B cell (primary cell): Measurements from ENCODE around the gene ALDOB. TPM values are rescaled to one million over a fixed set of nuclear protein-coding genes. Genes with fewer than 3 reads are reported as not detected.

ENCODE experiments used
- ATAC-seq: fragments of 200-7000 bp; cut with Tn5 transposase; one replicate; pipeline ENCODE4 v1.10.0; 2021; ENCODE audit warnings: low read depth, mild to moderate bottlenecking, moderate number of reproducible peaks, moderate library complexity
- CTCF ChIA-PET: fragments of 350-600 bp; sonication (Branson Sonifier 250); formaldehyde crosslinking; loops from one replicate; lab custom pipeline; 2021; ENCODE audit warnings: antibody characterized with exemption, inconsistent platforms; lab: Charles Lee
- POLR2A ChIA-PET: fragments of 350-600 bp; sonication (Branson Sonifier 250); formaldehyde crosslinking; loops from one replicate; lab custom pipeline; 2021; ENCODE audit warnings: antibody characterized with exemption; lab: Charles Lee
- DNase-seq: peaks from one replicate; pipeline ENCODE4 v3.0.0; 2013
- H2AFZ ChIP-seq: 2 replicates; pipeline ENCODE4 v1.6.1; 2012; ENCODE audit warnings: mild to moderate bottlenecking, low read depth, low read length; ENCODE audit not compliant: insufficient read depth, poor library complexity, severe bottlenecking
- H3K27ac ChIP-seq, 2 donors: 1 replicate in 1 of 2; 2 replicates in 1 of 2; pipeline ENCODE4 v1.5.1; 2012 to 2013; ENCODE audit warnings: low read length in 2 of 2, mild to moderate bottlenecking in 2 of 2, moderate library complexity in 1 of 2
- H3K27me3 ChIP-seq, 4 experiments: fragments of 200-600 bp in 1 of 4; sonication (generic) in 1 of 4; replicated peaks in 1 of 4; 1 replicate in 2 of 4; 2 replicates in 2 of 4; pipeline versions ENCODE4 v1.6.1 to v1.7.0; 2013 to 2016; ENCODE audit warnings: low read length in 3 of 4, mild to moderate bottlenecking in 2 of 4, mixed read lengths in 1 of 4, moderate library complexity in 1 of 4; ENCODE audit not compliant: insufficient read depth in 4 of 4, control insufficient read depth in 3 of 4; ENCODE audit errors: control extremely low read depth in 1 of 4
- H3K36me3 ChIP-seq, 2 experiments: replicated peaks in 1 of 2; 1 replicate in 1 of 2; 2 replicates in 1 of 2; pipeline versions ENCODE4 v1.6.1 to v1.7.1; 2013; ENCODE audit warnings: low read length in 1 of 2; ENCODE audit not compliant: insufficient read depth in 2 of 2, control insufficient read depth in 1 of 2; ENCODE audit errors: control extremely low read depth in 1 of 2, extremely low read depth in 1 of 2
- H3K4me1 ChIP-seq, 2 donors: fragments of 200-600 bp in 1 of 2; sonication (generic) in 1 of 2; 1 replicate in 1 of 2; 2 replicates in 1 of 2; pipeline versions ENCODE4 v1.5.1 to v1.6.1; 2013 to 2017; ENCODE audit warnings: low read length in 2 of 2; ENCODE audit not compliant: control insufficient read depth in 2 of 2, insufficient read depth in 2 of 2
- H3K4me2 ChIP-seq: replicated peaks from 2 replicates; pipeline ENCODE3; 2012; ENCODE audit warnings: mild to moderate bottlenecking, low read depth, low read length; ENCODE audit not compliant: poor library complexity, severe bottlenecking
- H3K4me3 ChIP-seq, 5 experiments: fragments of 200-600 bp in 1 of 5; sonication (generic) in 1 of 5; 1 replicate in 3 of 5; 2 replicates in 2 of 5; pipeline versions ENCODE4 v1.5.1 to v1.7.0; 2011 to 2016; ENCODE audit warnings: low read length in 4 of 5, mild to moderate bottlenecking in 4 of 5, low read depth in 2 of 5, control low read depth in 1 of 5, moderate library complexity in 1 of 5; ENCODE audit not compliant: insufficient read depth in 1 of 5; ENCODE audit errors: control extremely low read depth in 1 of 5, extremely low read depth in 1 of 5
- H3K79me2 ChIP-seq: fragments of 200-600 bp; sonication (generic); one replicate; pipeline ENCODE4 v1.6.0; 2016; ENCODE audit warnings: low read length; ENCODE audit not compliant: control insufficient read depth, insufficient read depth
- H3K9ac ChIP-seq: fragments of 200-600 bp; sonication (generic); 2 replicates; pipeline ENCODE4 v1.6.1; 2017; ENCODE audit warnings: mild to moderate bottlenecking, low read length, moderate library complexity
- H3K9me3 ChIP-seq, 3 donors: one replicate each; pipeline versions ENCODE4 v1.6.1 to v1.7.1; 2013; ENCODE audit warnings: low read length in 2 of 3; ENCODE audit not compliant: control insufficient read depth in 2 of 3, insufficient read depth in 1 of 3; ENCODE audit errors: control extremely low read depth in 1 of 3
- H4K20me1 ChIP-seq: 2 replicates; pipeline ENCODE4 v1.6.0; 2012; ENCODE audit warnings: mild to moderate bottlenecking, low read length; ENCODE audit not compliant: insufficient read depth, control insufficient read depth, poor library complexity, severe bottlenecking
- H3K27ac Mint-ChIP-seq: one replicate; pipeline ENCODE4 v1.8.0; 2021; ENCODE audit warnings: mixed read lengths
- H3K27me3 Mint-ChIP-seq: one replicate; pipeline ENCODE4 v1.8.0; 2021; ENCODE audit warnings: mixed read lengths
- H3K4me1 Mint-ChIP-seq: one replicate; pipeline ENCODE4 v1.8.0; 2021; ENCODE audit warnings: mixed read lengths
- H3K4me3 Mint-ChIP-seq: one replicate; pipeline ENCODE4 v1.8.0; 2021; ENCODE audit warnings: mixed read lengths
- H3K9me3 Mint-ChIP-seq: one replicate; pipeline ENCODE4 v1.8.0; 2022; ENCODE audit warnings: mixed read lengths; ENCODE audit not compliant: insufficient read depth
- CTCF ChIP-seq: fragments of 200-600 bp; IDR thresholded peaks from one replicate; pipeline ENCODE4 v1.8.0; 2022; ENCODE audit warnings: antibody characterized with exemption, mild to moderate bottlenecking
- EZH2 ChIP-seq: IDR thresholded peaks from 2 replicates; pipeline ENCODE4 v1.6.1; 2012; ENCODE audit warnings: borderline replicate concordance, low read depth, mild to moderate bottlenecking, moderate library complexity, low read length; ENCODE audit not compliant: insufficient read depth, poor library complexity, severe bottlenecking
- WGBS: methylation state at CpG from one replicate; pipeline ENCODE4 v1.1.5; 2013; ENCODE audit warnings: missing lambda C conversion rate; ENCODE audit not compliant: insufficient coverage; 5-methylcytosine and 5-hydroxymethylcytosine counted together
- intact Hi-C: fragments of 100-400 bp; cut with micrococcal nuclease; formaldehyde crosslinking; loops from one replicate; pipeline ENCODE4 v1.10.0; 2022
- polyA plus RNA-seq: library from polyadenylated mRNA; depleted of rRNA; stranded (reverse); fragments of >200 nt; gene quantifications from 2 replicates; pipeline ENCODE4 v1.2.3, GENCODE V29; 2012
- total RNA-seq, 2 donors: library from RNA; stranded (reverse); fragments of 120-200 nt in 1 of 2; gene quantifications; 1 replicate in 1 of 2; 2 replicates in 1 of 2; pipeline versions ENCODE4 v1.2.3 to v1.2.4, GENCODE V29; 2013 to 2022

ALDOB gene
- total and polyA plus RNA-seq, 2 donors (not counting 1 experiment from before 2014, with no cell fraction given) = not detected

DNA sequence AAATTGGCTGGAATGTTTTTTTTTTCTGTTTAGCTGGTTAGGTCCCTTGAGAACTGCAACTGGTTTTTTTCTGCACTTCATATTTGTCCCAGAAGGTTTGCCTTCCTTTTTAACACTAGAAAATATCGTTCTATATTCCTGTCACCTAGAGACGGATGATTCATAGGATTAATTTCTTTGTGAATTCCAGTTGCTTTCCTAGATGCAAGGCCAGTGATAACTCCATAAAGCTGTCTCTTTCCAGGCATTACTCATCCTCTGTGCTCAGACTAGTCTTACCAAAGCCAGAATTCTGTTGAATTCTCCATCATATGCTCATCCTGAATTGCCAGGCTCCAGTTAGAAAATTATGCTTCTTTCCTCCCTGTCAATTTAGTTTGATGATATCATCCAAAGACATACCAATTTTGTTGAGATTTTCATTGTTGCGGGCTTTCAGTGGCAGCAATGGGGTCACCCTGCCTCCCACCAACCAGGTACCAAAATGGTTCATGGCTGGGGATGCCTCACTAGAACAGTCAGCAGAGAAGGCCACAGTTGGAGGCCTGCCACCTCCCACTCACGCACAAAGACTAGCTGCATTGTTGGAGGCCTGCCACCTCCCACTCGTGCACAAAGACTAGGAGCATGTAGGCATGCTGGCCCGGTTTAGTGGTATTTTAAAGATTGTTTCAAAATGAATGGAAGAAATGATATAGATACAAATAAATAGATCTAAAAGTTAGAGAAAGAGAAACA is 59.3 kb downstream of the ALDOB start:
- H3K27me3 Mint-ChIP-seq = peaks cover 38% of the 10 kb centered on the region
- DNase-seq (no peak), ATAC-seq (no peak)
- H3K9me3 ChIP-seq = peaks cover 0 to 2% (median 0%) of the 10 kb centered on the region in 3 donors
- H3K27ac ChIP-seq = no peak overlapping the region
- H3K36me3 ChIP-seq = no peaks in the 10 kb centered on the region
- no peak overlapping the region for H3K4me3 ChIP-seq
- H3K4me1 ChIP-seq = no peaks in the 10 kb centered on the region
- TF ChIP-seq EZH2 (no peak), CTCF (no peak)
- ChIA-PET POLR2A (no interaction called here), CTCF (no interaction called here)
- H3K4me2 ChIP-seq = no peak overlapping the region
- H2AFZ ChIP-seq = no peak overlapping the region
- peaks cover 2% of the 10 kb centered on the region for H3K9me3 Mint-ChIP-seq
- WGBS = 89% methylated on average over 3 of the region's 6 CpGs
- no peaks in the 10 kb centered on the region for H3K4me1 Mint-ChIP-seq
- no peaks in the 10 kb centered on the region for H3K79me2 ChIP-seq
- intact Hi-C loops = no loop called here
- no peak overlapping the region for H3K27ac Mint-ChIP-seq
- no peak overlapping the region for H3K9ac ChIP-seq
- H4K20me1 ChIP-seq = no peaks in the 10 kb centered on the region
- H3K4me3 Mint-ChIP-seq = no peak overlapping the region
- H3K27me3 ChIP-seq = no peaks in the 10 kb centered on the region

DNA sequence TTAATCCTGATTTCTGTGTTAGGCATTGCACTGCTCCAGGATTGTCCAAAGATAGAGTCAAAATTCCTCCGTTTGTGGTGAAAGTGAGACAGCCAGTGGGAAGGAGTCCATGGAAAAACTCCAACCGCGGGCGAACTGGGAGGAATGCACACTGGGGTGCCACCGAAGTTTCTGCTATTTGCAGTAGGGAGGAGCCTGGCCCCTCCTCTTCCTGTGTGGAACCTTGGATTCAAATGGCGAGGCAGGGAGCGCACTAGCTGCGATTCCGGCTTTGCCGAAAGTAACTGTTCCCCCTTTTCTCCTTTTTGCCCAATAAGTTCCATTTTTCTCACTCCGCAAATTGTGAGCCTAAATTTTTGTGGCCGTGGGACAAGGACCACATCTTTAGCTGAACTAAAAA is 60.0 kb downstream of the ALDOB start:
- TF ChIP-seq CTCF (no peak), EZH2 (no peak)
- WGBS = 92% methylated on average over 12 of the region's 12 CpGs
- no peak overlapping the region for H2AFZ ChIP-seq

More for the DNA sequence above, 60.0 kb downstream of the ALDOB start:
- no peak overlapping the region for H3K4me3 ChIP-seq
- no peaks in the 10 kb centered on the region for H4K20me1 ChIP-seq
- Mint-ChIP-seq H3K9me3 (peaks cover 2% of the 10 kb centered on the region), H3K27ac (no peak overlapping the region), H3K4me1 (no peaks in the 10 kb centered on the region), H3K27me3 (peaks cover 43% of the 10 kb centered on the region), H3K4me3 (no peak overlapping the region)
- H3K27me3 ChIP-seq = no peaks in the 10 kb centered on the region
- no peaks in the 10 kb centered on the region for H3K36me3 ChIP-seq
- H3K9me3 ChIP-seq = peaks cover 0 to 2% (median 0%) of the 10 kb centered on the region in 3 donors
- H3K79me2 ChIP-seq = no peaks in the 10 kb centered on the region
- no peak overlapping the region for H3K9ac ChIP-seq
- DNase-seq (no peak), ATAC-seq (no peak)
- H3K4me1 ChIP-seq = no peaks in the 10 kb centered on the region
- CTCF ChIA-PET = no interaction called here
- POLR2A ChIA-PET = no interaction called here
- intact Hi-C loops = no loop called here
- H3K4me2 ChIP-seq = no peak overlapping the region
- H3K27ac ChIP-seq = no peak overlapping the region
